Breast epithelium (tissue), 4 donors: ENCODE data around the gene POP4. TPM values are rescaled to one million over a fixed set of nuclear protein-coding genes. Genes with fewer than 3 reads are reported as not detected.

Experiments used
- DNase-seq, 2 donors: peaks; one replicate each; pipeline ENCODE4 v3.0.0-alpha.2; 2019; ENCODE audit warnings: low spot score in 2 of 2
- H3K27ac ChIP-seq, 2 donors: fragments of 200-600 bp; sonication (generic) in 1 of 2; one replicate each; pipeline ENCODE4 v1.5.1; 2016 to 2019; ENCODE audit warnings: mild to moderate bottlenecking in 1 of 2
- H3K27me3 ChIP-seq, 2 donors: fragments of 200-600 bp; sonication (generic) in 1 of 2; one replicate each; pipeline versions ENCODE4 v1.5.1 to v1.6.0; 2017 to 2019; ENCODE audit warnings: control low read depth in 1 of 2, mild to moderate bottlenecking in 1 of 2
- H3K36me3 ChIP-seq: fragments of 200-600 bp; one replicate; pipeline ENCODE4 v1.5.1; 2019
- H3K4me1 ChIP-seq, 2 donors: fragments of 200-600 bp; sonication (generic); one replicate each; pipeline ENCODE4 v1.5.1; 2016 to 2019; ENCODE audit warnings: control low read depth in 1 of 2
- H3K4me3 ChIP-seq, 3 donors: fragments of 200-600 bp; sonication (generic); 1 replicate in 2 of 3; 2 replicates in 1 of 3; pipeline ENCODE4 v1.5.1; 2016 to 2019; ENCODE audit warnings: mild to moderate bottlenecking in 3 of 3, moderate library complexity in 2 of 3
- H3K9me3 ChIP-seq, 2 donors: fragments of 200-600 bp; sonication (generic) in 1 of 2; one replicate each; pipeline ENCODE4 v1.5.1; 2016 to 2019; ENCODE audit warnings: control low read depth in 1 of 2
- POLR2A ChIP-seq: fragments of 450-650 bp; IDR thresholded peaks from one replicate; pipeline ENCODE4 v1.6.1; 2016; ENCODE audit warnings: antibody characterized with exemption, mild to moderate bottlenecking, moderate library complexity
- POLR2AphosphoS5 ChIP-seq, 3 donors: sonication (generic); formaldehyde crosslinking; IDR thresholded peaks; one replicate each; pipeline ENCODE4 v1.6.1; 2017; ENCODE audit warnings: antibody characterized with exemption in 3 of 3
- intact Hi-C: fragments of 100-400 bp; cut with DNase I; formaldehyde crosslinking; loops from one replicate; pipeline ENCODE4 v1.15.1; 2023; ENCODE audit warnings: low total_unique reads
- total RNA-seq, 3 donors: library from RNA; depleted of rRNA; stranded (reverse); fragments of >200 nt; gene quantifications; one replicate each; pipeline ENCODE4 v1.1.0, GENCODE V29; 2016
- TF ChIP-seq, protein P1 (sequence below), 3 donors: fragments of 450-650 bp; IDR thresholded peaks; one replicate each; pipeline ENCODE4 v1.5.1; 2016 to 2017; ENCODE audit warnings: antibody characterized with exemption in 3 of 3, mild to moderate bottlenecking in 3 of 3, moderate library complexity in 3 of 3

Gene POP4
- total RNA-seq, 3 donors from 2014 or later, result 52.1 to 63.7 (median 58.7) TPM

DNA sequence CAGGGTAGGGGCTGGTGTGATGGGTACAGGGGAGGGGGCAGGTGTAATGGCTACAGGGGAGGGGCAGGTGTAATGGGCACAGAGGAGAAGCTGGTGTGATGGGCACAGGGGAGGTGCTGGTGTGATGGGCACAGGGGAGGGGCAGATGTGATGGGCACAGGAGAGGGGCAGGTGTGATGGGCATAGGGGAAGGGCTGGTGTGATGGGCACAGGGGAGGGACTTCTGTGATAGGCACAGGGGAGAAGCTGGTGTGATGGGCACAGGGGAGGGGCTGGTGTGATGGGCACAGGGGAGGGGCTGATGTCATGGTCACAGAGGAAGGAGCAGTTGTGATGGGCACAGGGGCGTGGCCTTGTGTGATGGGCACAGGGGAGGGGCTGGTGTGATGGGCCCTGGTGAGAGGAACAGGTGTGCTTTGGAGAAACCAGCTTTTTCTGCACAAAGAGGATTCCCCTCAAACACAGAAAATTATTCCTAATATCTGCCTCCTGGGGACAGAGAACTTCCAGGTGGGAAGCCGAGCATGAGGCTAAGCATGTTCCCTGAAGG, 38.6 kb upstream of the POP4 start:
- TF ChIP-seq POLR2A, result no peak
- TF ChIP-seq POLR2AphosphoS5 (IDR thresholded peaks at IDR 0.05), result no peak
- TF ChIP-seq, protein P1, sequence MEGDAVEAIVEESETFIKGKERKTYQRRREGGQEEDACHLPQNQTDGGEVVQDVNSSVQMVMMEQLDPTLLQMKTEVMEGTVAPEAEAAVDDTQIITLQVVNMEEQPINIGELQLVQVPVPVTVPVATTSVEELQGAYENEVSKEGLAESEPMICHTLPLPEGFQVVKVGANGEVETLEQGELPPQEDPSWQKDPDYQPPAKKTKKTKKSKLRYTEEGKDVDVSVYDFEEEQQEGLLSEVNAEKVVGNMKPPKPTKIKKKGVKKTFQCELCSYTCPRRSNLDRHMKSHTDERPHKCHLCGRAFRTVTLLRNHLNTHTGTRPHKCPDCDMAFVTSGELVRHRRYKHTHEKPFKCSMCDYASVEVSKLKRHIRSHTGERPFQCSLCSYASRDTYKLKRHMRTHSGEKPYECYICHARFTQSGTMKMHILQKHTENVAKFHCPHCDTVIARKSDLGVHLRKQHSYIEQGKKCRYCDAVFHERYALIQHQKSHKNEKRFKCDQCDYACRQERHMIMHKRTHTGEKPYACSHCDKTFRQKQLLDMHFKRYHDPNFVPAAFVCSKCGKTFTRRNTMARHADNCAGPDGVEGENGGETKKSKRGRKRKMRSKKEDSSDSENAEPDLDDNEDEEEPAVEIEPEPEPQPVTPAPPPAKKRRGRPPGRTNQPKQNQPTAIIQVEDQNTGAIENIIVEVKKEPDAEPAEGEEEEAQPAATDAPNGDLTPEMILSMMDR (IDR thresholded peaks at IDR 0.05), result no peak
- intact Hi-C loops, result no loop called here
- H3K4me3 ChIP-seq, result no peak overlapping the region
- H3K27ac ChIP-seq, result no peak overlapping the region
- no peaks in the 10 kb centered on the region for H3K4me1 ChIP-seq
- no peaks in the 10 kb centered on the region for H3K9me3 ChIP-seq
- DNase-seq, result no peak
- H3K27me3 ChIP-seq, result peaks cover 0 to 70% of the 10 kb centered on the region in 2 donors
- no peaks in the 10 kb centered on the region for H3K36me3 ChIP-seq

- Histone ChIP-seq H3K9me3 (no peaks in the 10 kb centered on the region), H3K27ac (no peak overlapping the region)
Measured at GRCh38 chr19:29568036-29569025, 37.8 kb upstream of the POP4 start.

DNA sequence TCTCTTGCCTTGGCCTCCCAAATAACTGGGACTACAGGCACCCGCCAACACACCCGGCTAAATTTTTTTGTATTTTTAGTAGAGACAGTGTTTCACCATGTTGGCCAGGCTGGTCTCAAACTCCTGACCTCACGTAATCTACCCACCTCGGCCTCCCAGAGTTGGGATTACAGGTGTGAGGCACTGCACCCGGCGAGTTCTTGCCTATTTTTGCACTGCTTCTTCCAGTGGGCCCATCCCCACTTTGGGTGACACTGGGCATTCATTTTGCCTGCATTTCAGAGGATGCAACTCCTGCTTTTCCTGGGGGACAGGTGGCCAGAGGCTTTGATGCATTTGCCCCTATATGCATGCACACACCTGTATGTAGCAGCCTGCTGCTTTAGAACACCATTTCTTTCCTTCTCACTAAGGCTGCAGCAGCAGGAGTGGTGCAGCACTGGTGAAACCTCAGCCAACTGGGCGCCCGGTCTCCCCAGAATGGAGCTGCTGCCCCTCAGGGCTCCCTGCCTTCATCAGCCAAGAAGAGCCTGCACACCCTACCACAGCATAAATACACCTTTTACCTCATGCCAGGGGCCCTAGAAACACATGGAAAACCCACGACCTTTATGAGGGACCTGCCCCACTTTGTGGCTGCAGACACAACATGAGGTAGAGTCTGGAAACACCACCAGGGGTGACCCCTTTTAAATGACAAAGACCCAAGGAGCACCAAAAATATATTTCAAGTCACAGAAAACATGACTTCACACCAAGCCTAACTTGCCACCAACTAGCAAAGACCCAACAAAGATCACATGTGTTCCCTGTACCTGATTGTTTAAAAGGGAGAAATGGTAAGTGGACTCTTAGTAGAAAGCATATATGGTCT, 36.8 kb upstream of the POP4 start:
- no peak overlapping the region for H3K27ac ChIP-seq
- DNase-seq, result peak in 1 of 2 donors; percentile 7
- H3K4me3 ChIP-seq, result no peak overlapping the region
- intact Hi-C loops, result no loop called here
- peaks cover 0 to 76% of the 10 kb centered on the region in 2 donors for H3K27me3 ChIP-seq
- TF ChIP-seq POLR2AphosphoS5 (IDR thresholded peaks at IDR 0.05) (no peak), POLR2A (no peak)
- TF ChIP-seq, protein P1 (IDR thresholded peaks at IDR 0.05), result no peak
- no peaks in the 10 kb centered on the region for H3K9me3 ChIP-seq
- no peaks in the 10 kb centered on the region for H3K4me1 ChIP-seq
- H3K36me3 ChIP-seq, result no peaks in the 10 kb centered on the region

More at GRCh38 chr19:29568036-29569025, 37.8 kb upstream of the POP4 start:
- H3K4me3 ChIP-seq, result no peak overlapping the region
- peak in 1 of 2 donors; percentile 31 for DNase-seq
- H3K27me3 ChIP-seq, result peaks cover 0 to 70% of the 10 kb centered on the region in 2 donors
- TF ChIP-seq, protein P1 (IDR thresholded peaks at IDR 0.05), result no peak
- TF ChIP-seq POLR2A, result no peak
- no peak for TF ChIP-seq POLR2AphosphoS5 (IDR thresholded peaks at IDR 0.05)
- intact Hi-C loops, result no loop called here
- no peaks in the 10 kb centered on the region for H3K36me3 ChIP-seq
- H3K4me1 ChIP-seq, result no peaks in the 10 kb centered on the region

- Histone ChIP-seq H3K4me1 (no peaks in the 10 kb centered on the region), H3K27me3 (peaks cover 0 to 78% of the 10 kb centered on the region in 2 donors), H3K9me3 (no peaks in the 10 kb centered on the region), H3K27ac (no peak overlapping the region), H3K4me3 (no peak overlapping the region), H3K36me3 (no peaks in the 10 kb centered on the region)
- intact Hi-C loops, result no loop called here
- DNase-seq, result peak in 1 of 2 donors; percentile 31
- TF ChIP-seq, protein P1 (IDR thresholded peaks at IDR 0.05), result no peak
- no peak for TF ChIP-seq POLR2AphosphoS5 (IDR thresholded peaks at IDR 0.05)
Measured at GRCh38 chr19:29571181-29571580, 34.9 kb upstream of the POP4 start.
